Measurements from ENCODE around the gene GCK.

DNA sequence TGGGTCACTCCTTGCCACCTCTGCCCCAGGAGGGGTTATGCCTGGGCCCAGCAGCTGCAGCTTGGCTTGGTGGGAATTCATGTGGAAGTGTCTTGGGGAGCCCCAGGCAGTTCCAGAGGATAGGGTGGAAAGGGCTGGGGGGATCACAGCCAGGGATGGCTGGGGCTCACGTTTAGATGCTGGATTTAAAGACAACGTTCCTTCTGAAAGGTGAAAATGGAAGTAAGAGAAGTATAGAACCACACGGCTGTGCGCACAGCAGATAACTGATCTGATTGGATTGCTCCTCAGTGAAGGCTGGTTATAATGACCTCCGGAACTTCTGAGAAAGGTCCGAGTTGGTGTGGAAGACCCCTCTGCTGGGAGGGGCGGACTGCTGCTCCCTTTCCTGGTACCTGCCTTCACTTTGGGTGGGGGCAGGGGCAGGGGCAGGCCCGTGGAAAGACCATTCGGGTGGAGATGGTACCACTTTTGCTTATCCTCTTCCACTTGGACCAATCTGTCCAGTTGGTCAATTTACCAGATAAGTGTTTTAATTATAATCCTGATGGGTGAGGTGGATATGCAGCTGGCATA lies 40.2 kb downstream of the GCK start:
- TF ChIP-seq, protein P1, sequence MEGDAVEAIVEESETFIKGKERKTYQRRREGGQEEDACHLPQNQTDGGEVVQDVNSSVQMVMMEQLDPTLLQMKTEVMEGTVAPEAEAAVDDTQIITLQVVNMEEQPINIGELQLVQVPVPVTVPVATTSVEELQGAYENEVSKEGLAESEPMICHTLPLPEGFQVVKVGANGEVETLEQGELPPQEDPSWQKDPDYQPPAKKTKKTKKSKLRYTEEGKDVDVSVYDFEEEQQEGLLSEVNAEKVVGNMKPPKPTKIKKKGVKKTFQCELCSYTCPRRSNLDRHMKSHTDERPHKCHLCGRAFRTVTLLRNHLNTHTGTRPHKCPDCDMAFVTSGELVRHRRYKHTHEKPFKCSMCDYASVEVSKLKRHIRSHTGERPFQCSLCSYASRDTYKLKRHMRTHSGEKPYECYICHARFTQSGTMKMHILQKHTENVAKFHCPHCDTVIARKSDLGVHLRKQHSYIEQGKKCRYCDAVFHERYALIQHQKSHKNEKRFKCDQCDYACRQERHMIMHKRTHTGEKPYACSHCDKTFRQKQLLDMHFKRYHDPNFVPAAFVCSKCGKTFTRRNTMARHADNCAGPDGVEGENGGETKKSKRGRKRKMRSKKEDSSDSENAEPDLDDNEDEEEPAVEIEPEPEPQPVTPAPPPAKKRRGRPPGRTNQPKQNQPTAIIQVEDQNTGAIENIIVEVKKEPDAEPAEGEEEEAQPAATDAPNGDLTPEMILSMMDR (IDR thresholded peaks at IDR 0.05; ENCODE audit: insufficient read depth, low read length, poor library complexity, severe bottlenecking): no peak
- TF ChIP-seq EZH2phosphoT487 (conservative IDR thresholded peaks at IDR 0.05; ENCODE audit: low read length): no peak
